Trophoblast cell (in vitro differentiated cells and primary cell): ENCODE measurements around the gene ECI2.

Source experiments
- DNase-seq, 2 donors: peaks; one replicate each; pipeline ENCODE4 v3.0.0-alpha.2; 2016
- H2AFZ ChIP-seq: 2 replicates; pipeline ENCODE4 v1.6.1; 2013; ENCODE audit warnings: low read length, moderate library complexity, mild to moderate bottlenecking; ENCODE audit not compliant: insufficient read depth, poor library complexity
- H2AK5ac ChIP-seq: 2 replicates; pipeline ENCODE4 v1.6.1; 2013; ENCODE audit warnings: mild to moderate bottlenecking, low read length
- H2BK120ac ChIP-seq: 2 replicates; pipeline ENCODE4 v1.6.1; 2013; ENCODE audit warnings: low read length, mild to moderate bottlenecking, moderate library complexity; ENCODE audit not compliant: insufficient read depth, poor library complexity
- H2BK12ac ChIP-seq: 2 replicates; pipeline ENCODE4 v1.6.1; 2013; ENCODE audit warnings: mild to moderate bottlenecking, low read length, moderate library complexity
- H2BK5ac ChIP-seq: 2 replicates; pipeline ENCODE4 v1.6.1; 2013; ENCODE audit warnings: low read length, low read depth, moderate library complexity, mild to moderate bottlenecking; ENCODE audit not compliant: poor library complexity
- H3K14ac ChIP-seq: 2 replicates; pipeline ENCODE4 v1.6.1; 2013; ENCODE audit warnings: mild to moderate bottlenecking, low read length
- H3K18ac ChIP-seq: 2 replicates; pipeline ENCODE4 v1.6.1; 2013; ENCODE audit warnings: mild to moderate bottlenecking, low read length
- H3K23ac ChIP-seq: 2 replicates; pipeline ENCODE4 v1.6.1; 2013; ENCODE audit warnings: low read length
- H3K27ac ChIP-seq: 2 replicates; pipeline ENCODE4 v1.5.1; 2013; ENCODE audit warnings: low read depth, mild to moderate bottlenecking, inconsistent platforms, low read length, moderate library complexity
- H3K27me3 ChIP-seq: 2 replicates; pipeline ENCODE4 v1.6.1; 2013; ENCODE audit warnings: inconsistent platforms, mild to moderate bottlenecking, low read length, moderate library complexity; ENCODE audit not compliant: insufficient read depth
- H3K36me3 ChIP-seq, 2 experiments: 1 replicate in 1 of 2; 2 replicates in 1 of 2; pipeline ENCODE4 v1.6.1; 2013; ENCODE audit warnings: low read length in 2 of 2, mild to moderate bottlenecking in 2 of 2, moderate library complexity in 1 of 2; ENCODE audit not compliant: insufficient read depth in 2 of 2, control insufficient read depth in 1 of 2
- H3K4ac ChIP-seq: 2 replicates; pipeline ENCODE4 v1.6.1; 2013; ENCODE audit warnings: low read depth, mild to moderate bottlenecking, low read length, moderate library complexity
- H3K4me1 ChIP-seq, 2 experiments: 1 replicate in 1 of 2; 2 replicates in 1 of 2; pipeline ENCODE4 v1.6.1; 2013; ENCODE audit warnings: low read length in 2 of 2, mild to moderate bottlenecking in 2 of 2, moderate library complexity in 1 of 2; ENCODE audit not compliant: insufficient read depth in 2 of 2, control insufficient read depth in 1 of 2
- H3K4me2 ChIP-seq: 2 replicates; pipeline ENCODE4 v1.6.1; 2013; ENCODE audit warnings: inconsistent platforms, mild to moderate bottlenecking, low read length, moderate library complexity
- H3K4me3 ChIP-seq: 2 replicates; pipeline ENCODE4 v1.5.1; 2013; ENCODE audit warnings: mild to moderate bottlenecking, low read depth, low read length, inconsistent platforms
- H3K79me1 ChIP-seq: one replicate; pipeline ENCODE4 v1.6.1; 2013; ENCODE audit warnings: low read length
- H3K79me2 ChIP-seq: 2 replicates; pipeline ENCODE4 v1.6.1; 2013; ENCODE audit warnings: low read length, mild to moderate bottlenecking; ENCODE audit not compliant: control insufficient read depth, insufficient read depth, poor library complexity
- H3K9ac ChIP-seq: 2 replicates; pipeline ENCODE4 v1.6.1; 2013; ENCODE audit warnings: mild to moderate bottlenecking, low read length
- H3K9me3 ChIP-seq: 2 replicates; pipeline ENCODE4 v1.6.1; 2013; ENCODE audit warnings: low read depth, mild to moderate bottlenecking, control low read depth, inconsistent platforms, low read length; ENCODE audit not compliant: insufficient read depth
- H4K12ac ChIP-seq: 2 replicates; pipeline ENCODE4 v1.6.1; 2013; ENCODE audit warnings: low read depth, mild to moderate bottlenecking, low read length, moderate library complexity
- H4K8ac ChIP-seq: 2 replicates; pipeline ENCODE4 v1.6.1; 2013; ENCODE audit warnings: low read depth, mild to moderate bottlenecking, low read length, moderate library complexity
- H4K91ac ChIP-seq: one replicate; pipeline ENCODE4 v1.6.1; 2013; ENCODE audit warnings: low read depth, mild to moderate bottlenecking, low read length, moderate library complexity
- WGBS: extraction: QIAGEN DNeasy Blood & Tissue Kit; methylation state at CpG from one replicate; pipeline ENCODE4 v1.1.7; 2013; ENCODE audit warnings: missing lambda C conversion rate; ENCODE audit not compliant: insufficient read length, insufficient coverage; ENCODE audit errors: extremely low coverage; 5-methylcytosine and 5-hydroxymethylcytosine counted together

The ECI2 gene

DNA sequence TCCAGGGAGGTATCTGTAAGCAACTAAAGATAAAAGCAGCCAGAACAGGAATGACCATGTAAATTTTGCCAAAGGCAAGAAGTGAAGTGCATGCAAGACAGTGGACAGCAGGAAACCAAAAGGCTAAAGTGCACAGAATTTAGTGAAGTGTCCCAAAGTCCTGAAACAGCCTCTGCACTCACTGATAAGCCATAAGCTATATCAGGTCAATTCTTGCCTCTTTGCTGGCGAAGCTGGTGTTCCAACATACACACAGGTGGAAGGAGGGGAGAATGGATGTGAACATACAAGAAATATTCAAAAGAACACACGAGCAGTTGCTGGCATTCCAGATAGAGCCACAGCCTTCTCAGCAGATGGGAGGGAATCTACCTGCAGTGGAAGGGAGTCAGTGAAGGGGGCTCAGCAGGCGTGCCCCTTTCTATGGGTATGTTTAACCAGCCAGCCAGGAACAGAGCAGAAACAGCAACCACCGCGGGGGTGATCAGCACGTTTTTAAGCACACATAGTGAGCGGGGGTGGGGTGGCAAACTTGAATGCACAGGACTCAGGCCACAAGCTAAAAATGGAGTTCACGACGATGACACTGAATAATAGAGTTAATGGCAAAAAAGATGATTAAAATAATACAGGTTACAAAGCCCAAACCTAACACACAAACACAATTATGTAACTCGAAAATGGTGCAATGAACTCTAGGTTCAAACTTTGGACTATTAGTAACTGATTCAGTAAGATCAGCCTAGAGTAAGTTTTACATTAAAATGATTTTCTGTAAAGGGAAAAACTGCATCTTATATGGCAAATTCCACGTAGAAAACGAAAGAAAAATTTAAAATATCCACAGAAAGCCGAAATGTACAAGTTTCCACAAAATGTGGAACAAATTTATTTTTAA is 1.2 kb downstream of the ECI2 start:
- Histone ChIP-seq H3K79me1 (peaks cover 9% of the 10 kb centered on the region), H3K4me2 (peak overlapping the region; percentile 95), H2BK120ac (no peak overlapping the region), H3K4me3 (no peak overlapping the region), H3K4me1 (peaks cover 4 to 6% of the 10 kb centered on the region in 2 experiments), H4K91ac (no peak overlapping the region), H3K79me2 (peaks cover 6% of the 10 kb centered on the region), H2BK12ac (no peak overlapping the region), H3K23ac (no peak overlapping the region), H3K4ac (no peak overlapping the region), H3K9me3 (peaks cover 4% of the 10 kb centered on the region), H4K8ac (no peak overlapping the region), H3K36me3 (peaks cover 2 to 6% of the 10 kb centered on the region in 2 experiments), H3K9ac (peak overlapping the region; percentile 14), H3K27me3 (no peaks in the 10 kb centered on the region), H2AK5ac (no peak overlapping the region), H2AFZ (peak overlapping the region; percentile 17), H3K18ac (no peak overlapping the region), H3K27ac (no peak overlapping the region), H4K12ac (no peak overlapping the region), H2BK5ac (no peak overlapping the region), H3K14ac (no peak overlapping the region)
- no CpG with 5 or more reads among the region's 13 CpGs for WGBS
- peak in 1 of 2 donors; percentile 40 for DNase-seq

DNA sequence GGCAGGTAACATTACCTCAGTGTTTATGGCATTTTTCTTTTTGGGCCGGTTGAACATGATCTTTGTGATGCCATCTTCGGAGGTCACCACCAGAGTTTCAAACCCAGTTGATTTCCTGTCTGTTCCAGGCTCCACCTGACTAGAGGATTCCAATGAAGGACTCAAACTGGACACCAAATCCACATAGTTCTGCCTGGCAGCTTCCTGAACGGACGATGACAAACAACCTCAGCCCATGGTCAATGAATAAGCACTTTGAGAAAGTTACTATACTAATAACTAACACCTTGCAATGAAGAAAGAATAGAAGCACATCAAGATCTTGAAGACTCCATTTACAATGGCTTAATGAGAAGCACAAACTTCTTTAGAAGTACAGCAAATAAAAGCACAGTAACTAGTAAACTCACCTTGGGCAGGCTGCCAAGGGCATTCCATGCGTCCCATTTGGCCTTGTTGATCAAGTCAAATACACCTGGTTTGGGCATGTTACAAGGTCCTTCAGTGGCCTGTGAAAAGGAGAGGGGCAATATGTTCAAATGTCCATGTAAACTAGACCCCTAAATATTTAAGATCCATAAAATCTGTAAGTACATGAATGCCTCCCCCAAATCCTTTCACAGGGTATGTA is 4.9 kb downstream of the ECI2 start:
- WGBS: no CpG with 5 or more reads among the region's 5 CpGs
- H3K4me1 ChIP-seq: peaks cover 8 to 12% of the 10 kb centered on the region in 2 experiments

DNA sequence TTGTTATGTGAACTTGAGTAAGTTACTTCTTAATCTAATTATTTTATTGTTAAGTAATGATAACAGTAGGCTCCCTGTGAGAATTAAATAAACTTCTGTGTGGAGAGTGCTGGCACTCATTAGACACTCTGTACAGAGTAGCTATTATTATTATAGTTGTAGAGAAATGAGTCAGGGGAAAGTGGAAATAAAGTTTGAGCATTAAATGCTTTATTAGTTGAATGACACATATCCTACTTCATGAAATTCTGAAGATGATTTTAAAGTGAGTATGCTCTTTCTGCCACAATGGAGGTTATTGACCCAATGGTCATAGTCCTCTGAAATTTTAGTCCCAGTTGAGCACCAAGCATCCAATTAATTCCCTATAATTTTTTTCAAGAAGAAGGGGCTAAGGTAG is 5.9 kb downstream of the ECI2 start:
- no peak overlapping the region for H2BK5ac ChIP-seq

More for the DNA sequence above, 4.9 kb downstream of the ECI2 start:
- peaks cover 8% of the 10 kb centered on the region for H3K79me1 ChIP-seq
- no peak overlapping the region for H2BK5ac ChIP-seq
- H3K4ac ChIP-seq: no peak overlapping the region
- H3K27me3 ChIP-seq: no peaks in the 10 kb centered on the region
- H2BK12ac ChIP-seq: no peak overlapping the region
- no peak overlapping the region for H3K23ac ChIP-seq
- peaks cover 4% of the 10 kb centered on the region for H3K9me3 ChIP-seq
- no peak overlapping the region for H4K91ac ChIP-seq
- H3K4me3 ChIP-seq: no peak overlapping the region
- H2BK120ac ChIP-seq: no peak overlapping the region
- no peak overlapping the region for H3K14ac ChIP-seq
- H2AK5ac ChIP-seq: no peak overlapping the region
- no peak overlapping the region for H3K4me2 ChIP-seq
- no peak overlapping the region for H3K27ac ChIP-seq
- DNase-seq: no peak
- H2AFZ ChIP-seq: no peak overlapping the region
- H3K79me2 ChIP-seq: peaks cover 6% of the 10 kb centered on the region
- H3K36me3 ChIP-seq: peaks cover 2 to 6% of the 10 kb centered on the region in 2 experiments
- H3K9ac ChIP-seq: no peak overlapping the region
- no peak overlapping the region for H4K8ac ChIP-seq
- no peak overlapping the region for H3K18ac ChIP-seq
- H4K12ac ChIP-seq: no peak overlapping the region

DNA sequence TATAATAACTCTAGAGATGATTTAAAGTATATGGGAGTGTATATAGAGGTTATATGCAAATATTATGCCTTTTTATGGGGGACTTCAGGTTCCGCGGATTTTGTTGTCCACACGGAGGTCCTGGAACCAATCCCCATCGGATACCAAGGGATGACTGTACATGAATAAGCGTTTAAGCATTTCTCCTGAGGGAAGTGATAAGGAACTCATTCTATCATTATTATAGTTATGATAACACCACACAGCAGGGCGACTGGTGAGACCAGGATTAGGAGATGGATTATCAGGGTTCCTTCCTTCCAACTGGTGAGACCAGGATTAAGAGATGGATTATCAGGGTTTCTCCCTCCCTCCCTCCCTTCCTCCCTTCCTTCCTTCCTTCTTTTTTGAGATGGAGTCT is 6.6 kb downstream of the ECI2 start:
- no peak overlapping the region for H4K12ac ChIP-seq
- H3K18ac ChIP-seq: no peak overlapping the region
- no peak overlapping the region for H2BK12ac ChIP-seq
- peaks cover 4 to 9% of the 10 kb centered on the region in 2 experiments for H3K4me1 ChIP-seq
- H3K23ac ChIP-seq: no peak overlapping the region
- peaks cover 4% of the 10 kb centered on the region for H3K9me3 ChIP-seq
- H2AFZ ChIP-seq: no peak overlapping the region
- no CpG with 5 or more reads among the region's 6 CpGs for WGBS
- no peaks in the 10 kb centered on the region for H3K79me2 ChIP-seq
- no peak overlapping the region for H3K9ac ChIP-seq
- no peak overlapping the region for H3K27ac ChIP-seq
- H2AK5ac ChIP-seq: no peak overlapping the region
- H3K79me1 ChIP-seq: peaks cover 3% of the 10 kb centered on the region
- no peak overlapping the region for H3K14ac ChIP-seq
- H3K36me3 ChIP-seq: peaks cover 3 to 6% of the 10 kb centered on the region in 2 experiments
- no peak overlapping the region for H3K4me2 ChIP-seq
- no peak overlapping the region for H2BK5ac ChIP-seq
- no peak overlapping the region for H2BK120ac ChIP-seq
- H3K4me3 ChIP-seq: no peak overlapping the region
- no peaks in the 10 kb centered on the region for H3K27me3 ChIP-seq
- H3K4ac ChIP-seq: no peak overlapping the region
- no peak overlapping the region for H4K91ac ChIP-seq
- no peak overlapping the region for H4K8ac ChIP-seq
- DNase-seq: peak; percentile 5 to 69

More for the DNA sequence above, 5.9 kb downstream of the ECI2 start:
- Histone ChIP-seq H3K36me3 (peaks cover 2 to 6% of the 10 kb centered on the region in 2 experiments), H4K12ac (no peak overlapping the region), H3K14ac (no peak overlapping the region), H3K27me3 (no peaks in the 10 kb centered on the region), H3K4me3 (no peak overlapping the region), H3K4me1 (peaks cover 8 to 15% of the 10 kb centered on the region in 2 experiments), H4K91ac (no peak overlapping the region), H2BK120ac (no peak overlapping the region), H3K9me3 (peaks cover 4% of the 10 kb centered on the region), H3K79me1 (peaks cover 3% of the 10 kb centered on the region), H4K8ac (no peak overlapping the region), H2AK5ac (no peak overlapping the region), H3K9ac (no peak overlapping the region), H3K79me2 (no peaks in the 10 kb centered on the region), H3K18ac (no peak overlapping the region), H2AFZ (no peak overlapping the region), H2BK12ac (no peak overlapping the region), H3K23ac (no peak overlapping the region), H3K4ac (no peak overlapping the region), H3K27ac (no peak overlapping the region), H3K4me2 (no peak overlapping the region)
- DNase-seq: no peak
